GM21367 (cell line): ENCODE data around the gene METAP1D.
"Not testable (repeated sequence)": the region's sequence is repeated elsewhere in the genome, so short reads cannot be mapped to it uniquely, and the experiment has no call there.

ENCODE experiments used
- ATAC-seq: cut with Tn5 transposase; IDR thresholded peaks from one replicate; pipeline ENCODE4 v1.9.1; 2021; ENCODE audit not compliant: unreplicated experiment

METAP1D gene

DNA sequence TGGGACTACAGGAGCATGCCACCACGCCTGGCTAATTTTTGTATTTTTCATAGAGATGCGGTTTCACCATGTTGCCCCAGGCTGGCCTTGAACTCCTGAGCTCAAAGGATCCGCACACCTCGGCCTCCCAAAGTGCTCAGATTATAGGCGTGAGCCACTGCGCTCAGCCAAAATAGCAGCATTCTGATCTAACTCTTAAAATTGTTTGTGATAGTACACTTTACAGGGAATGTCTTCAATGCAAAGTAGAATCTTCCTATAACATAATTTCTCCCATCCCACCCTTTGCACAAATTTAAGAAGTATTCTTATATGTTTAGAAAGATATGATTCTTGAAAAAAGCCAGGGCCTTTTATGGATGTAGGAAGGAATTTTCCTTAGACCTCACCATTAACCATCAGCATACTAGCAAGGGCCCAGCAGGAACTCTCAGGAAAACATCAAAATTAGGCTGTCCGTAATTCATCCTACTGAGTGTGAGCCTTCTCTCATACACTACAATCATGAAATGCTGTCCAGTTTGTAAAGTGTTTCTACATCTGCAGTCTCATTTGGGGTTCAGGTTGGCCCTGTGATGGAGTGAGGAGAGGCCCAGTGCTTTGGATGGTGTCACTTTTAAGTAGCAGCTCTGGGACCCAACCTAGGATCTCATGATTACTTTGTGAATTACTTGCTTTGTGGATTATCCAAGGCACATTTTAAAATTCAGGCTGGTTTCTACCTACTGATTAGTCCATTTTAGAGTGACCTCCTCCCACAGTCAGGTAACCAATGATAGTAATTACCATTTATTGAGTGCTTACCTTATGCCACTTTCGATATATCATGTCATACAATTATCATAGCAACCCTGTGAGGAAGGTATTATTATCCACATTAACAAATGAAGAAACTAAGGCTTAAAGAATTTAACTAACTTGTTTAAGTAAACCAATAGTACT is 48.1 kb downstream of the METAP1D start:
- ATAC-seq = no peak

- ATAC-seq = no peak
Measured at GRCh38 chr2:172048508-172049503, 49.1 kb downstream of the METAP1D start.

- no peak for ATAC-seq
Measured at GRCh38 chr2:172049567-172050120, 49.9 kb downstream of the METAP1D start.

GRCh38 chr2:172050479-172051125 is 50.8 kb downstream of the METAP1D start:
- no peak for ATAC-seq

DNA sequence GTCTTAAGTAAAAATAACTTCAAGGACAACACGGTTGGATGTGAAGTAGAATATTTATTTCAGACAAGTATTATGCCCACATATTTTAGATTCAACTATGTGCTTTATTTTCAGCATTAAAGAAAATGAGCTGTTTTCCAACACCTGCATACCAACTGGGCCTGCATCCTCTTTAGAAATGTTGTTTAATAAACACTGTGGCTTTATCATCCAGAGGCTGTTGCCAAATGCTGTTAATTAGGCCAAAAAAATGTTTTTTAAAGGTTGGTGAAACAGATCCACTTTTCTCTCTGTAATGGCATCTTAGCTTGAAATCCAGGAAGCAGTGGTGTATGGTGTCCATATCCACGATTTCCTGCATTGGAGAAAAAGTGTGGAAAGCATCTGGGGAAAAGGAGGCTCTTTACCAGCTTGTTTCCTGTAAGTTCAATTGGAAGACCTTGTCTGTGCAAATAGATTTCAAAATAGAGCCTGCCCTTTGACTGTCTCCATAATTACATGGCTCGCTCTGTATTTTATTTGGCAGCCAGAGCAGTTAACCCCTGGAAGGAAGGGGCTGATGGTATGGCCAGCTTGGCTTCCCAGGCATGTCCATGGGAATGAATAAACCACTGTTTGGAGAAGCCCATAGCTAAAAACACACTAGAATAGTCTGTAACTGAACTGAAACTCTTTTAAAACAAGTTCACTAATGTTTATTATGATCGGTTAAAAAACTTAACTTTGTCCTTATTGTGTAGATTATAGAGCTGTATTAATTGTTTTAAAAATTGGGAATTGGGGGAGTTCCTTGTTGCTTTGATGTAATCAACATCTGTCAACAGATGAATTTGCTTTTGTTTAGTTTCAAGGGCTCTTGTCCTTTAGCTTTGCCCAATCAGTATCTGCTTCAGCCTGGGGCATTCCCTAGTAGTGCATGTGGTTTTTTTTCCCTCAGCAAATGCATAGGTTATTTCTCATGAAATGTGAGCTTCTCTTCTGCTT is 52.5 kb downstream of the METAP1D start:
- no peak for ATAC-seq

DNA sequence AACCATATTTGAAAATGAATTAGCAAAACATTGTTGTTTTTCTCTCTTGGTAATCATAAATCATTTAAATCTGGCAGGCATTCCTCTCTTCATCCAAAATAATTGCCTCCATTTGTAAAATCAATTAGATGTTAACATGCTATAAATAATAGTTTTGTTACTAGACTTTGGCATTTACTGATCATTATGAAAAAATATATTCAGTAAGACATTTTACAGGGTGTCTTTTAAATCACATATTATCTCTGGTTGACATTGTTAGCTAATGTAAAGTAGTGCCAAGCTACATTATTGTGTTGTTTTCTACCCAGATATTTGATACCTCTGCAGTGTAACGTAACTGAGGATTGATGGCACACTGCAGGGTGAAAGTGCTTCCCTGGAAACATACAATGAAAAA is 53.7 kb downstream of the METAP1D start:
- no peak for ATAC-seq

DNA sequence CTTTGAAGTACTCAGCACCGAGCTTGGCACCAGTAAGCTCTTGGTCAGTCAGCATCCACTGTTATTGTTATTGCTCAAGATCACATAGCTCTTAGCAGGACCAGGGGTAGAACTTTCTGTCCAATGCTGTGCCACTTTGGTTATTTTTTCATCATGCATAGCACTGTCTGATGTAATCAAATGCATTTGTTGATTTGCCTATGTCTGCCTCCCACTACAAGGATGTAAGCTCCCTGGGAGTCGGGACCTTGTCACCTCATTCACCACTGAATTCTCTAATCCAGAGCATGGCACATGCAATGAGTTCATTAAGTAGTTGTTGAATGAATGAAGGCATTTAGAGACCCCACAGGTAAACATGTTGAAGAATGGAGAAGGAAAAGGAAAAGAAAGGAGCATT is 56.5 kb downstream of the METAP1D start:
- no peak for ATAC-seq

DNA sequence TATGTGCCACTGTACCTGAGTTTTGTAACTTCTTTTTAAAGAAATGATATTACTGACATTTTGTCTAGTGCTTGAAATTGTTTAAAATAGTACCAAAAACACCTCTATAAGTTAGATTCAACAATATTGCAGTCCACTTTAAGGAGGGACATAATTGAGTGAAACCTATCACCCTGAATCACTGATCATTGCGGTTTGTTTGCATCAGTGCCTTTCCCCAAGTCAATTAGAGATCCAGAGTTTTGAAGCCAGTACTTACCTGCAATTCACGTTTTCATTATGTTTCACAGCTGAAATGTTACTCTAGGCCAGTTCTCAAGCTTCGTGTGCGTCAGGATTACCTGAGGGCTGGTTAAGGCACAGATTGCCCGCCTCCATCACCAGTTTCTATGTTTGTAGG is 58.9 kb downstream of the METAP1D start:
- no peak for ATAC-seq

DNA sequence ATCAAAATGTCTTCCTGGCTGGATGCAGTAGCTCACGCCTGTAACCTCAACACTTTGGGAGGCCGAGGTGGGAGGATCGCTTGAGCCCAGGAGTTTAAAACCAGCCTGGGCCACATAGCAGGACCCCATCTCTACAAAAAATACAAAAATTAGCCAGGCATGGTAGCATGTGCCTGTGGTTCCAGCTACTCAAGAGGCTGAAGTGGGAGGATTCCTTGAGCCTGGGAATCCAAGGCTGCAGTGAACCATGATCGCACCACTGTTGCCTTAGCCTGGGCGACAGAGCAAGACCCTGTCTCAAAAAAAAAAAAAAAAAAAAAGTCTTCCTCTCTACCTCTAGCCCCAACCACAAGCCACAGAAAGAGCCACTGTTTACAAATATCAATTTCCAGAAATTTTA is 60.4 kb downstream of the METAP1D start:
- ATAC-seq = not testable (repeated sequence)

DNA sequence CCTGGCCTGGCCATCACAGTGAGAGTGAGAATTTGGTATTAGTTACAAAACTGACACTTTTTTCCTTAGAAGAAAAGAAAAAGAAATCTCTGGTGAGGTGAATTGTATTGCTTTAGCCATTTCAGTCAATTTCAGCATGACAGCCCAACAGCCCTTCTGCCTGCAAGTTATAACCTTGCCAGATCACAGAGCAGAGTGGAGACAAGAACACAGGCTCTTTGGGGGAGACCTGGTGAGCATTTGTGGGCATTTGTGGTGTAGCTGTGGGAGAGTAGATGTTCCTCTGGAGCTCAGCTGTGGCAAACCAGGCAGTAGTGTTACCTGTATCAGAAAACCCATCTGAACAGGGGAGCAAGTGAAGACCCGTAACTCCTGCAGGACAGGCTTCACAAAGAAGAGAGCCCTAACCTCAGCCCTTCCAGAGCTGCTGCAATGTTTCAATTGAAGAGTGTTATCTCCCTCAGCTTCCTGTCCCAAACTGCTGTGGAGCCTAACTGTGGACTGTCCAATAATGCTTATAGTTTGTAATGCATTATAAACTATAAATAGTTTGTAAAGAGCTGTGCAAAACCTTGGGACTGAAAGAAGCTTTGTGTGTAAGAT is 62.8 kb downstream of the METAP1D start:
- no peak for ATAC-seq

- no peak for ATAC-seq
Measured at GRCh38 chr2:172063446-172063845, 63.7 kb downstream of the METAP1D start.

DNA sequence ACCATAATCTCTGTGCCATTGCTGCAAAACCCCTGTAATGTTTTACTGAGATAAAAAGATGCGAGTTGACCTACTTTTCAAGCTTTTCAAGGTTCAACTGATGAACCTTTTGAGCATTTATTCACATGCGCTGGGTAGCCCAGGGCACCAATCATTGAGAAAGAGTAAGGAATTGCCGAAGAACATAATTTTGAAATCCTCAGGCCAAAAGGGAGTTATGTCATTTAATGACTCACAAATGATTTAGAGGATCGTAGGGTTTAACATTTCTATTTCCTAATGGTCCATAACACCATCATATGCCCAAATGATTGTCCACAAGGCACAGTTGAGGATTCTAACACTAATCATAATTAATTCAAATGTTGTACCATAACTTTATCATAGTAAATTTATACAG is 65.4 kb downstream of the METAP1D start:
- no peak for ATAC-seq

DNA sequence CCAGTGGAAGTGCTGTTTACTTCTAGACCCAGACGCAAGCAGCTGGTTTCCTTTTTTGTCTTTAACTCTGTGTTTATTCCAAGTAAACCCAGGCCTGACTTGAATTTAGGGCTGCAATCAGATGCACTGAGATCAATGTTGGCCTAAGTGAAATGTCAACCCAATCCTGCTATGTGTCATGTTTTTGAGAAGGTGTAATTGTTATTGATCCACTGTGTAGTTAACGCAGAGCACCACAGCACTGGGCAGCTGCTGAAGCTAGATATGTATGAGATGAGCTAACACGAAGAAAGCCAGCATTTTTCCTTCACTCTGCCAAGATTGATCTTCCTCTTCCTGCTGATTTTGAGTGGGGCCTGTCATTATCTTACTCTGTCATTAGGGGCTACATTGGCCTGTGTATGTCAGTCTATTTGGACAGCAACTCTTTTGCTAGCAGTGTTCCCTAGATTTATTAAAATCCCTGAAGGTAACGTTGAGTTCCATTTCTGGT is 66.7 kb downstream of the METAP1D start:
- no peak for ATAC-seq

- ATAC-seq = not testable (repeated sequence)
Measured at GRCh38 chr2:172067905-172068304, 68.2 kb downstream of the METAP1D start.

DNA sequence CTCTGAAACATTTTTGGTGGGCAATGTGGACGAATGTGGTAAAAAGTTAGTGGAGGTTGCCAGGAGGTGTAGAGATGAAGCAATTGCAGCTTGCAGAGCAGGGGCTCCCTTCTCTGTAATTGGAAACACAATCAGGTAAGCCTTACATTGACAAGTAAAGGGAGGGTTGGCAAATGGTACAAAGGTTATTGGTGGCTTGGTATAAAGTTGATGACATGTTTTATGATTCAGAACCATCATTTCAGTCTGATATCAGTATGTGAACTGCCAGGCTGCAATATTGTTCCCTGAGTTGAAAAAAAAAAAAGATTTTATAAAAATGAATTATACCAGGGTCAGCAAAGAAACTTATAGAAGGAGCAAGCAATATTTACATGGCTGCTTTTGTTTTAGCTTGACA is 71.2 kb downstream of the METAP1D start:
- no peak for ATAC-seq

GRCh38 chr2:172072303-172072702 is 72.5 kb downstream of the METAP1D start:
- ATAC-seq = no peak

DNA sequence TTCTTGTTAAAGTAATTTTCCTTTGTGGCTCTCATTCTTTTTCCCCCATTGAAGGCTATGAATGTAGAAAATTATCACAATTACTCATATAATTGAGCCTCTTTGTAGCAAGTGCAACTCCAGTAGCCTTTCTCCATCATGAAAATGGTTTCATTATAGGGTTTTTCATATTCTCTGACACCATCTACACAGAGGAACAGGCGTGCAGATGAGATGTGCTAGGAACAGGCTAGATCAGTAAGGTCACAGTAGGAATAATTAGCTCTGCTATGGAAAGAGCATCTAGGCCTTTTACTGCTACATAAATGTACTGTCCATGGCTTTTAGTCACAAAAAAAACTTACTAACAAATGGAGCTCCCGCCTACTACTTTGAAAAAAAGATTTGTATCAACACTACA is 73.0 kb downstream of the METAP1D start:
- ATAC-seq = no peak

DNA sequence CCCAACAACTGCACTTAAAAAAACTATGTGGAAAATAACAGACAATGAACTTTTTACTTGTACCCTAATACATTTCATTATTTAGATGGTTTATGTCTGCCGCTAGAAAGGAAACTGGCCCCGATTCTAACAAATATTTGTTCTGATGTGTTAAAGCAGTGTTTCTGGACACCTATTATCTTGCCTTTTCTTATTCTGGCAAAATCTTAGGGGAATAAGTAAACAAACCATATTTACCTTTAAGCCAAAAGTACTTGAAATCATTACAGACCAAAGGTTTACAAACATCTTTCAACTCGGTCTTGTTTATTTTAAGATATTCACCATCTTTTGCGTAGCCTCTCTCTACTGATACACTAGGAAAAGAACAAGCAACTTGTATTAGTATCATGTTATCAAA is 73.8 kb downstream of the METAP1D start:
- no peak for ATAC-seq

DNA sequence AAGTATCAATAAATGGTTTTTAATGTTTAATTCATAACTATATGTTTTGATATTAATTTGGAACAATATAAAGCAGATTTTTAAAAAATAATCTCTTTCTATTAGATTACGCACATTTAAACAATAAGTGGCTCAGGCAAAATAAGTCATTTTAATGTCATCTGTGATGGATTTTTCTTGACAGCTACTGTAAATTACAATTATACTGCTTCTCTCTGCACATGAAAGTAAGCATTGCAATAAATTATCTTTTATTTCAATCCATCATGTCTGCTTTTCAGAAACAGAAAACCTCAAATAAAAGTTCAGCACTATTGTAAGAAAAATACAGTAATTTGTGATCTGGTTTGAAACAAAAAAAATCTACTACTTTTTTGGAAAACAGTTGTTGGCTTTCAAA is 74.5 kb downstream of the METAP1D start:
- ATAC-seq = no peak
